Measurements from ENCODE around the gene METTL23. TPM values are rescaled to one million over a fixed set of nuclear protein-coding genes. Genes with fewer than 3 reads are reported as not detected.

The METTL23 gene
- total RNA-seq, 2 experiments from 2014 or later = 30.7 to 30.9 TPM

DNA sequence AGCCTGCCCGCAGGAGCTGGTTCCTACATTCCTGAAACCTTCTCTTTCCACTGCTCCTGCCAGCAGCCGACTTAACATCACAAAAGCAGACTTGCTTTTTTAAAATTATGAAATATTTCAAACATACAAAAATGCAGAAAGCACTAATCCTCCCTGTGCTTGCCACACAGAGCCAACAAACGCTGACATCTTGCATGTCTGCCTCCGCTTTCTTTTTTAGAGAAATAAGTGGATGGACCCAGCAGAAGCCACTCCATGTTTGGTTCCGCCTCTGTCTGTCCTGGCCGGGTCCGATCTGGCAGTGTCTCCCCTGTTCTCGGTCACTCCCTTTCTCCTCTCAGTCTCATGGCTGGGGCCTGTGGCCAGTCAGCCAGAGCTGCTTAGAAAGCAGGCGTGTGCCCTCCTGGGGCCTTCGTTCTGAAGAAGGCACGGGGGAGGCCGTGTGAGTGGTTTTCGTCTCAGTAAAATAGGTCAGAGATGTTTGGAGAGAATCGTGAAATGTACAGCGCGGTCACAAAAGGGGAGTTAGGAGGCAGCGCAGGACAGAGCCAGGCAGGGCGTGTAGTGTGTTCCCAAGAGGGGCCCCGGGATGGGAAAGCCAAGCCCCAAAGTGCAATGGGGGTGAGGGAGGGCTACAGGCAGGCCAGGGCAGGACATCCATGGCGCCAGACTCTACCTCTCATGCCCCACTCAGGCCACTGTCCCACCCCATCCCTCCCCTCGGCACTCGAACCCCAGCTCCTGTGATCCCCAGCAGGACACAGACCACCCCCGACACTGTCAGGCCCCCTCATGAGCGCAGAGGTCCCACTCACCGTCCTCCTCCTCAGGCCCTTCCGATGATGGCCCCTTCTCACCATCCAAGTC, 39.1 kb upstream of the METTL23 start:
- H3K4me1 Mint-ChIP-seq (ENCODE audit: low read depth) = no peaks in the 10 kb centered on the region
- DNase-seq = no peak
- H3K36me3 Mint-ChIP-seq (ENCODE audit: low read depth) = no peaks in the 10 kb centered on the region
- no peaks in the 10 kb centered on the region for H3K27me3 Mint-ChIP-seq
- TF ChIP-seq, protein P1, sequence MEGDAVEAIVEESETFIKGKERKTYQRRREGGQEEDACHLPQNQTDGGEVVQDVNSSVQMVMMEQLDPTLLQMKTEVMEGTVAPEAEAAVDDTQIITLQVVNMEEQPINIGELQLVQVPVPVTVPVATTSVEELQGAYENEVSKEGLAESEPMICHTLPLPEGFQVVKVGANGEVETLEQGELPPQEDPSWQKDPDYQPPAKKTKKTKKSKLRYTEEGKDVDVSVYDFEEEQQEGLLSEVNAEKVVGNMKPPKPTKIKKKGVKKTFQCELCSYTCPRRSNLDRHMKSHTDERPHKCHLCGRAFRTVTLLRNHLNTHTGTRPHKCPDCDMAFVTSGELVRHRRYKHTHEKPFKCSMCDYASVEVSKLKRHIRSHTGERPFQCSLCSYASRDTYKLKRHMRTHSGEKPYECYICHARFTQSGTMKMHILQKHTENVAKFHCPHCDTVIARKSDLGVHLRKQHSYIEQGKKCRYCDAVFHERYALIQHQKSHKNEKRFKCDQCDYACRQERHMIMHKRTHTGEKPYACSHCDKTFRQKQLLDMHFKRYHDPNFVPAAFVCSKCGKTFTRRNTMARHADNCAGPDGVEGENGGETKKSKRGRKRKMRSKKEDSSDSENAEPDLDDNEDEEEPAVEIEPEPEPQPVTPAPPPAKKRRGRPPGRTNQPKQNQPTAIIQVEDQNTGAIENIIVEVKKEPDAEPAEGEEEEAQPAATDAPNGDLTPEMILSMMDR (IDR thresholded peaks at IDR 0.05) = no peak
- no peak overlapping the region for H3K27ac Mint-ChIP-seq
- no peaks in the 10 kb centered on the region for H3K9me3 Mint-ChIP-seq
- ChIA-PET POLR2A (no interaction called here), CTCF (interaction anchor here (1.6 kb wide), 1 partner anchor 165 kb away, joined by 5 read pairs; no protein-coding TSS in a partner anchor)
- ATAC-seq = no peak
- intact Hi-C loops (cut with micrococcal nuclease) = no loop called here
- H3K4me3 Mint-ChIP-seq = no peak overlapping the region

DNA sequence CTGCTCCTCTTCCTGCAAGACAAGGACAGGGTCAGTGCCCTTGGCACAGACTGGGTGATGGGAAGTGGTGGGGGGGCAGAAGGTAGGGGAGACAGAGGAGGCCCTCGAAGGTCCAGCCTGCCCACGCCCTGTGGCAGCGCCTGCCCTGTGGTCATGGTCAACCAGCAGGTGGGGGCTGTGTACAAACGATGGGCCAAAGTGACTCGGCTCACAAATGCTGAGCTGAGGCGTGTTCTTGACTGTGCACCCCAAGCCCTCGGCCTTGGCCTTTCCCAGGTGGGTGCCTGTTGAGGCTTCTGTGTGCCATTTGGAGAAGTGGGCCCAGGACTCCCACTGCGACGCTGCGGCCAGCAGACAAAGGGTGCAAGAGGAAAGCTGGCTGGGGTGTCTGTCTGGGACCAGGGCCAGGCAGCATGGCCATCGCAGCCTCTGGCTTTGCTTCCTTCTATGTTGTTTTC, 38.4 kb upstream of the METTL23 start:
- POLR2A ChIA-PET = no interaction called here
- Mint-ChIP-seq H3K4me1 (ENCODE audit: low read depth) (no peaks in the 10 kb centered on the region), H3K9me3 (no peaks in the 10 kb centered on the region), H3K27me3 (no peaks in the 10 kb centered on the region), H3K4me3 (no peak overlapping the region), H3K36me3 (ENCODE audit: low read depth) (no peaks in the 10 kb centered on the region), H3K27ac (no peak overlapping the region)
- CTCF ChIA-PET = interaction anchor here (1.6 kb wide), 1 partner anchor 165 kb away, joined by 5 read pairs; no protein-coding TSS in a partner anchor
- ATAC-seq (no peak), DNase-seq (no peak)
- TF ChIP-seq, protein P1 (IDR thresholded peaks at IDR 0.05) = no peak
- intact Hi-C loops (cut with micrococcal nuclease) = no loop called here

DNA sequence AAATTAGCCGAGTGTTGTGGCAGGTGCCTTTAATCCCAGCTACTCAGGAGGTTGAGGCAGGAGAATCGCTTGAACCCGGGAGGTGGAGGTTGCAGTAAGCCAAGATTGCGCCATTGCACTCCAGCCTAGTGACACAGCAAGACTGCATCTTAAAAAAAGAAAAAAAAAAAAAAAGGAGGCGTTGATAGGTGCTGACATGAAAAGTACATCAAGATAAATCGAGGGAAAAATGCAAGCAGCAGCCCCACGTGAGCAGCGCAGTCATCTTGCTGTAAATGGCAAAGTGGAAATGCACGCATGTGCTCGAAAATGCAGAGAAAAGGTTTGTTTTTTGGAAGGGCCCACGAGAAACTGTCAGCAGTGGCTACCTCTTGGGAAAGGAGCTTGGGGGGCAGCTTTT, 36.8 kb upstream of the METTL23 start:
- H3K4me1 Mint-ChIP-seq (ENCODE audit: low read depth) = no peaks in the 10 kb centered on the region
- no peak overlapping the region for H3K27ac Mint-ChIP-seq
- TF ChIP-seq, protein P1 (IDR thresholded peaks at IDR 0.05) = no peak
- H3K9me3 Mint-ChIP-seq = no peaks in the 10 kb centered on the region
- ChIA-PET POLR2A (no interaction called here), CTCF (interaction anchor here (1.6 to 2.7 kb wide), 2 partner anchors 9 to 66 kb away, joined by 7 to 11 read pairs; no protein-coding TSS in a partner anchor)
- ATAC-seq (no peak), DNase-seq (no peak)
- no peak overlapping the region for H3K4me3 Mint-ChIP-seq
- intact Hi-C loops (cut with micrococcal nuclease) = no loop called here
- H3K27me3 Mint-ChIP-seq = no peaks in the 10 kb centered on the region
- no peaks in the 10 kb centered on the region for H3K36me3 Mint-ChIP-seq (ENCODE audit: low read depth)

DNA sequence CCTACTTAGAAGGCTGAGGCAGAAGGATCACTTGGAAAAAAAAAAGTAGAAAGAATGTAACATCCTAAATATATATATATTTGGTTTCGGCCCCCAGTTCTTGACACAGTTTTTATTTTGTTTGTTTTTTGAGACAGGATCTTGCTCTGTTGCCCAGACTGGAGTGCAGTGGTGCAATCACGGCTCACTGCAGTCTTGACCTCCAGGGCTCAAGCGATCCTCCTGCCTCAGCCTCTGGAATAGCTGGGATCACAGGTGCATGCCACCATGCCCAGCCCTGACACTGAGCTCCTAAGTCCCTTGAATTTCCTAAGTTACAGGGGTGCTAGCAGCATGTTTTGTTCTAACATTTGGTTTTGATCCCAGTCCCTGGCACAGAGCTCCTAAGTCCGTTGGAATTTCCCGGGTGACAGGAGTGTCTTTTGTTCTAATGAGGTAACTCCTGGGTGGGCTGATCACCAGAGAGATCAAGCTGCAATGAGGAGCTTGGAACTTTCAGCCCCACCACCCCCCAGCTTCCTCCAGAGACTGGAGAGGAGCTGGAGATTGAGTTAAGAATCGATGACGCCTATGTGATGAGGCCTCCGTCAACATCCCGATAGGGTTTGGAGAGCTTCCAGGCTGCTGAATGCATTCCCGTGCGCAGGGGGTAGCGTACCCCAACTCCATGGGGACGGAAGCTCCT, 35.9 kb upstream of the METTL23 start:
- CTCF ChIA-PET = interaction anchor here (0.7 to 2.7 kb wide), 3 partner anchors 10 to 67 kb away, joined by 3 to 11 read pairs (median 7); no protein-coding TSS in a partner anchor
- no peaks in the 10 kb centered on the region for H3K4me1 Mint-ChIP-seq (ENCODE audit: low read depth)
- H3K9me3 Mint-ChIP-seq = no peaks in the 10 kb centered on the region
- H3K27me3 Mint-ChIP-seq = no peaks in the 10 kb centered on the region
- POLR2A ChIA-PET = interaction anchor here (1.0 kb wide), 1 partner anchor 361 kb away, joined by 3 read pairs; no protein-coding TSS in a partner anchor
- no peak overlapping the region for H3K4me3 Mint-ChIP-seq
- ATAC-seq (no peak), DNase-seq (no peak)
- no peak overlapping the region for H3K27ac Mint-ChIP-seq
- TF ChIP-seq, protein P1 (IDR thresholded peaks at IDR 0.05) = no peak
- intact Hi-C loops (cut with micrococcal nuclease) = no loop called here
- H3K36me3 Mint-ChIP-seq (ENCODE audit: low read depth) = no peaks in the 10 kb centered on the region
